NT2/D1 (cell line): ENCODE results near the gene NKX2-8.

Source experiments
- DNase-seq: peaks from one replicate; pipeline ENCODE4 v3.0.0-alpha.2; 2011; ENCODE audit warnings: low read depth, low spot score
- H3K27me3 ChIP-seq: 2 replicates; pipeline ENCODE4 v1.6.0; 2011; ENCODE audit warnings: mild to moderate bottlenecking; ENCODE audit not compliant: insufficient read length, insufficient read depth
- H3K36me3 ChIP-seq: 2 replicates; pipeline ENCODE4 v1.6.1; 2011; ENCODE audit warnings: mild to moderate bottlenecking, low read length, mixed read lengths; ENCODE audit not compliant: insufficient read depth, insufficient read length
- H3K4me1 ChIP-seq: 2 replicates; pipeline ENCODE4 v1.5.1; 2011; ENCODE audit not compliant: insufficient read depth, insufficient read length
- H3K4me3 ChIP-seq: 2 replicates; pipeline ENCODE4 v1.5.1; 2011; ENCODE audit warnings: low read depth; ENCODE audit not compliant: insufficient read length
- H3K9ac ChIP-seq: 2 replicates; pipeline ENCODE4 v1.6.0; 2011; ENCODE audit warnings: low read depth; ENCODE audit not compliant: insufficient read length
- H3K9me3 ChIP-seq: 2 replicates; pipeline ENCODE4 v1.5.1; 2011; ENCODE audit warnings: mild to moderate bottlenecking, low read length; ENCODE audit not compliant: insufficient read depth
- SUZ12 ChIP-seq: IDR thresholded peaks from 2 replicates; pipeline ENCODE4 v1.6.1; 2011; ENCODE audit not compliant: insufficient read length, insufficient read depth; ENCODE audit errors: extremely low read depth
- YY1 ChIP-seq: IDR thresholded peaks from 2 replicates; pipeline ENCODE4 v1.6.1; 2011; ENCODE audit not compliant: insufficient read length, insufficient read depth
- ZNF274 ChIP-seq: IDR thresholded peaks from 2 replicates; pipeline ENCODE4 v1.6.1; 2011; ENCODE audit warnings: mild to moderate bottlenecking, low read depth, low read length

Gene NKX2-8

GRCh38 chr14:36582011-36582873, at the start of gene NKX2-8:
NKX2-8 (minus strand) TSS chr14:36582614; CDS start chr14:36582389, 225 bp downstream.
- H3K27me3 ChIP-seq: peaks cover 89% of the 10 kb centered on the region

GRCh38 chr14:36627981-36628380, 45.6 kb upstream of the NKX2-8 start:
- no peaks in the 10 kb centered on the region for H3K4me1 ChIP-seq
- no peaks in the 10 kb centered on the region for H3K27me3 ChIP-seq
- no peaks in the 10 kb centered on the region for H3K9me3 ChIP-seq
- H3K4me3 ChIP-seq: no peak overlapping the region
- TF ChIP-seq YY1 (no peak), SUZ12 (no peak)
- H3K36me3 ChIP-seq: no peaks in the 10 kb centered on the region
- H3K9ac ChIP-seq: no peak overlapping the region
- no peak for DNase-seq

More at GRCh38 chr14:36582011-36582873, at the start of gene NKX2-8:
- DNase-seq: no peak
- no peaks in the 10 kb centered on the region for H3K36me3 ChIP-seq
- no peaks in the 10 kb centered on the region for H3K4me1 ChIP-seq
- no peaks in the 10 kb centered on the region for H3K9me3 ChIP-seq
- H3K4me3 ChIP-seq: peak within 1 kb of the TSS; percentile 56
- TF ChIP-seq ZNF274 (no peak), SUZ12 (no peak), YY1 (no peak)
- H3K9ac ChIP-seq: peak within 1 kb of the TSS; percentile 56

- no peaks in the 10 kb centered on the region for H3K36me3 ChIP-seq
- H3K9me3 ChIP-seq: 0 out of 2 replicates have a peak, but pooled peaks cover 7% of the 10 kb centered on the region
- no peak overlapping the region for H3K4me3 ChIP-seq
- TF ChIP-seq ZNF274: no peak
- TF ChIP-seq YY1: no peak
- TF ChIP-seq SUZ12: no peak
- no peaks in the 10 kb centered on the region for H3K4me1 ChIP-seq
- no peak overlapping the region for H3K9ac ChIP-seq
- no peaks in the 10 kb centered on the region for H3K27me3 ChIP-seq
- DNase-seq: no peak
These were observed 43.7 kb upstream of the NKX2-8 start for GRCh38 chr14:36626151-36626550.

GRCh38 chr14:36625436-36625835, 43.0 kb upstream of the NKX2-8 start:
- Histone ChIP-seq H3K9ac (no peak overlapping the region), H3K36me3 (no peaks in the 10 kb centered on the region), H3K4me1 (no peaks in the 10 kb centered on the region), H3K4me3 (no peak overlapping the region), H3K27me3 (no peaks in the 10 kb centered on the region), H3K9me3 (0 out of 2 replicates have a peak, but pooled peaks cover 7% of the 10 kb centered on the region)
- no peak for TF ChIP-seq YY1
- TF ChIP-seq SUZ12: no peak
- no peak for TF ChIP-seq ZNF274
- no peak for DNase-seq

GRCh38 chr14:36625014-36625413, 42.6 kb upstream of the NKX2-8 start:
- TF ChIP-seq ZNF274 (no peak), SUZ12 (no peak), YY1 (no peak)
- H3K27me3 ChIP-seq: no peaks in the 10 kb centered on the region
- no peaks in the 10 kb centered on the region for H3K4me1 ChIP-seq
- H3K4me3 ChIP-seq: no peak overlapping the region
- H3K36me3 ChIP-seq: no peaks in the 10 kb centered on the region
- H3K9ac ChIP-seq: no peak overlapping the region
- 0 out of 2 replicates have a peak, but pooled peaks cover 7% of the 10 kb centered on the region for H3K9me3 ChIP-seq
- no peak for DNase-seq

- H3K4me3 ChIP-seq: no peak overlapping the region
- no peak overlapping the region for H3K9ac ChIP-seq
- TF ChIP-seq YY1 (no peak), ZNF274 (no peak), SUZ12 (no peak)
- H3K4me1 ChIP-seq: no peaks in the 10 kb centered on the region
- no peaks in the 10 kb centered on the region for H3K36me3 ChIP-seq
- DNase-seq: no peak
- H3K27me3 ChIP-seq: no peaks in the 10 kb centered on the region
- H3K9me3 ChIP-seq: 0 out of 2 replicates have a peak, but pooled peaks cover 7% of the 10 kb centered on the region
These were observed 37.4 kb upstream of the NKX2-8 start for GRCh38 chr14:36619853-36620252.

GRCh38 chr14:36619131-36619530, 36.7 kb upstream of the NKX2-8 start:
- H3K4me3 ChIP-seq: no peak overlapping the region
- no peaks in the 10 kb centered on the region for H3K27me3 ChIP-seq
- H3K36me3 ChIP-seq: no peaks in the 10 kb centered on the region
- H3K9me3 ChIP-seq: 0 out of 2 replicates have a peak, but pooled peaks cover 7% of the 10 kb centered on the region
- TF ChIP-seq ZNF274 (no peak), YY1 (no peak), SUZ12 (no peak)
- H3K4me1 ChIP-seq: no peaks in the 10 kb centered on the region
- no peak for DNase-seq
- no peak overlapping the region for H3K9ac ChIP-seq
